CD4-positive, alpha-beta T cell treated with Interleukin-6 at 100 ng/mL for 8 hours (primary cell): Measurements from ENCODE around the gene CALN1.
"Not testable (repeated sequence)": the region's sequence is repeated elsewhere in the genome, so short reads cannot be mapped to it uniquely, and the experiment has no call there.

Experiments used
- DNase-seq: peaks from one replicate; pipeline ENCODE4 v3.0.0-alpha.2; 2020; ENCODE audit warnings: mixed read lengths, low spot score

Gene CALN1

GRCh38 chr7:72087926-72088325, 324.2 kb downstream of the CALN1 start:
- no peak for DNase-seq

- DNase-seq: no peak
Measured at GRCh38 chr7:72080865-72081510, 331.1 kb downstream of the CALN1 start.

GRCh38 chr7:72080341-72080766, 331.8 kb downstream of the CALN1 start:
- no peak for DNase-seq

- DNase-seq: no peak
Measured at GRCh38 chr7:72078856-72079255, 333.3 kb downstream of the CALN1 start.

GRCh38 chr7:72078301-72078700, 333.8 kb downstream of the CALN1 start:
- DNase-seq: no peak

GRCh38 chr7:72077786-72078185, 334.4 kb downstream of the CALN1 start:
- DNase-seq: no peak

GRCh38 chr7:72072901-72073300, 339.2 kb downstream of the CALN1 start:
- no peak for DNase-seq

- DNase-seq: no peak
Measured at GRCh38 chr7:72069263-72069662, 342.9 kb downstream of the CALN1 start.

GRCh38 chr7:72065764-72066163, 346.4 kb downstream of the CALN1 start:
- not testable (repeated sequence) for DNase-seq

- no peak for DNase-seq
Measured at GRCh38 chr7:72064916-72065315, 347.2 kb downstream of the CALN1 start.

GRCh38 chr7:72063330-72063729, 348.8 kb downstream of the CALN1 start:
- no peak for DNase-seq

- no peak for DNase-seq
Measured at GRCh38 chr7:72062666-72063065, 349.5 kb downstream of the CALN1 start.

GRCh38 chr7:72059925-72060324, 352.2 kb downstream of the CALN1 start:
- no peak for DNase-seq

- DNase-seq: no peak
Measured at GRCh38 chr7:72058579-72058978, 353.6 kb downstream of the CALN1 start.

GRCh38 chr7:72057796-72058195, 354.3 kb downstream of the CALN1 start:
- no peak for DNase-seq

GRCh38 chr7:72057231-72057630, 354.9 kb downstream of the CALN1 start:
- no peak for DNase-seq

GRCh38 chr7:72055426-72055825, 356.7 kb downstream of the CALN1 start:
- no peak for DNase-seq

- no peak for DNase-seq
Measured at GRCh38 chr7:72053292-72053691, 358.8 kb downstream of the CALN1 start.

GRCh38 chr7:72048420-72048819, 363.7 kb downstream of the CALN1 start:
- DNase-seq: no peak

GRCh38 chr7:72042855-72043254, 369.3 kb downstream of the CALN1 start:
- no peak for DNase-seq

- no peak for DNase-seq
Measured at GRCh38 chr7:72040641-72041040, 371.5 kb downstream of the CALN1 start.

GRCh38 chr7:72039460-72039859, 372.7 kb downstream of the CALN1 start:
- DNase-seq: no peak

- DNase-seq: no peak
Measured at GRCh38 chr7:72038022-72038732, 374.0 kb downstream of the CALN1 start.

GRCh38 chr7:72037516-72037915, 374.6 kb downstream of the CALN1 start:
- DNase-seq: no peak
